DMS 273 (cell line): ENCODE results near the gene UTP18.
"Not testable (repeated sequence)": the region's sequence is repeated elsewhere in the genome, so short reads cannot be mapped to it uniquely, and the experiment has no call there.

Experiments
- DNase-seq: peaks from one replicate; lab custom pipeline; 2025; ENCODE audit not compliant: unreplicated experiment; lab: John Stamatoyannopoulos, UW

Gene UTP18

GRCh38 chr17:51330861-51331503, 70.6 kb downstream of the UTP18 start:
- not testable (repeated sequence) for DNase-seq

- DNase-seq, result no peak
Observed at GRCh38 chr17:51335006-51335590, 74.8 kb downstream of the UTP18 start.

GRCh38 chr17:51335883-51336822, 75.8 kb downstream of the UTP18 start:
- no peak for DNase-seq

- DNase-seq, result no peak
Observed at GRCh38 chr17:51341457-51341856, 81.1 kb downstream of the UTP18 start.

- no peak for DNase-seq
Observed at GRCh38 chr17:51342257-51342656, 81.9 kb downstream of the UTP18 start.

- DNase-seq, result no peak
Observed at GRCh38 chr17:51344532-51344931, 84.2 kb downstream of the UTP18 start.

GRCh38 chr17:51346218-51346982, 86.1 kb downstream of the UTP18 start:
- DNase-seq, result no peak
